GM18507 (cell line): ENCODE results near the gene RNU1-4.
"Not testable (repeated sequence)": the region's sequence is repeated elsewhere in the genome, so short reads cannot be mapped to it uniquely, and the experiment has no call there.

Source experiments
- DNase-seq: peaks from one replicate; pipeline ENCODE4 v3.0.0; 2011; ENCODE audit warnings: low read depth; ENCODE audit not compliant: insufficient read length; ENCODE audit errors: extremely low spot score
- FAIRE-seq: peaks from 2 replicates; lab custom pipeline; 2011; peaks lifted over from hg19 to GRCh38; lab: Jason Lieb, UNC

RNU1-4 gene

DNA sequence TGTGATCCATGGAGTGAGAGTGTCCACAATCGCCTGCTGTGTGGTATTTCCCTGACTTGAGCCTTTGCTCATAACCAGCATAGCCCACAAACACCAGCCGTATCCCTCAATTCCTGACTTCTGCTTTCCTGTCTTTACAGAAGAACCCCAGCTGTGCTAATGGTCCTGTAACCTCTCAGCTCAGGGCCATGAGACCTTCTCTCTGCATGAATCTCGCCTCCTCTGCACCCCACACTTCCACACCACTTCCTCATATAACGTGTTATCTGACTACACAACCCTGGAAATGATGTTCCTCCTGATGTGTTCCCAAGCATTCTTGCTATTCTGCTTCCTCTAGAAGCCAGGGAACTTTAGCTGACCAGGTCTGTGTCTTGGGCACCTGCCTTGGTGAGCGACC, 41.3 kb downstream of the RNU1-4 start:
- not testable (repeated sequence) for DNase-seq, FAIRE-seq

DNA sequence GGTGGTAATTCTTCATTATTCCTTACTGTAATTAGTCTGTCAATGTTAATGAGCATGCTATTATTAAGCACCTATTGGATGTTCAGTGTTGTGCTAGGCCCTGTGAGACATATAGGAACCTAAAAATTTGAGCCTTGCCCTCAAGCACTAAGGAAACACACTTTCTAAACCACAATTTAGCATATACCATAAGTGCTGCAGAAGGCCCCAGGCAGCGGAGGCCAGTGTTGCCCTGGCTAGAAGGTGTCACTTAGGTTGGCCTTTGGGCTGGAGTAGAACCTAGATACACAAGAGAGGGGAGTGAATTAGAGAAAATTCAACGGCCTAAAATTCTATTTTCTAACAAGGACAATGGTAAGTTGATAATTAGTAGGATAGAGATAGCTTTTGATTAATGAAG, 44.6 kb downstream of the RNU1-4 start:
- FAIRE-seq, DNase-seq: not testable (repeated sequence)

DNA sequence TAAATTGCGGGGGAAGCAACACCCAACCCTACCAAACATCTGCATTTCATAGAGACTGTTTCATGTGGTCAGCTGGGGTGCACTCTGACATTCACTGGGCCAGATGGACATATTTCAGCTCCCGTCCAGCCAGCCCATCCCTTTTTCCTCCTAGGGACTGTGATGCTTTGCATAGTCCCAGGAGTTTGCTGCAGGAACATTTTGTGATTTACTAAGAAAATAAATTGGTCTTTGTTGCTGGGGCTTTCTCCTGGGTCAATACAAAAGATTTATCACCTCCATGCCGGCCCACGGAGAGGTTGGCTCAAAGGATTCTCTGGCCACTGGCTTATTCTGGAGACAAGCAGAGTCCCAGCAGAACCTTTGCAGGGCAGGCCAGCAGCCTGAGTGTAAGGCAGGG, 46.0 kb downstream of the RNU1-4 start:
- not testable (repeated sequence) for FAIRE-seq, DNase-seq

DNA sequence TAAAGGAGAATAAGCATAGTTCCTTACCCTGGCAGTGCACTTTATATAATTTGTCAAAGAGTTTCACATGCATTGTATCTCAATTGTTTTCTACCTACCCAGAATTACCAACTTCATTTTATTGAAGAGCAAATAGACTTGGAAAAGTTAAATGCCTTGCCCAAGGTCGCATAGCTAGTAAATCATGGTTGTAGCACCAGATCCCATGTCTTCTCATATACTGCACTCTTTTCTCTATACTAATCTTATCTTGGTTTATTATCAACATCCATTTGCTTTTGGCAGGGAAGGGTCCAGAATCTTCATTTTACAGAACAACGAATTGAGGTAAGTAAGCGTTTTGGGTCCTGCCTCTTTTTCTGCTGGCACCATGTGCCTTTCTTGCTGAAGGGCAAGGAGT, 46.9 kb downstream of the RNU1-4 start:
- FAIRE-seq, DNase-seq: not testable (repeated sequence)

DNA sequence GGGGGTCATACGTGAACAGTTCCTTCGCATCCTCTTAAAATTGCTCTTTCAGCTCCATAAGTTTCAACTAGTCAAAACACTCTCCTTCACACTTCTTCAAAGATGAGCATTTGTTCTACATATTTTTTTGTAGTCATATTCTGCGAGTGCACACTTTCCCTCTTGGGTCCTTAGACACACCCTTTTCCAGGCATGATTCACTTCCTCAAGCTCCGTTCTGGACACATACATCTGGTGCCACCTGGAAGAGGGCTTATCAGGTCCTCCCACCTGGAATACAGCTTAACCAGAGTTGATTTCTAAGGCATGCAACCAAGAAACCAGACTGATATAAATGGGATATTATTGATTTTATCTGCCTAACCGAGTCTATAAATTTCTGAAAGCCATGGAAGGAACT, 47.4 kb downstream of the RNU1-4 start:
- not testable (repeated sequence) for FAIRE-seq, DNase-seq
